Upper lobe of right lung (tissue), 1 donor: ENCODE results near the gene PAPPA2. TPM values are rescaled to one million over a fixed set of nuclear protein-coding genes. Genes with fewer than 3 reads are reported as not detected.

Source experiments
- ATAC-seq: fragments of 200-7000 bp; cut with Tn5 transposase; one replicate; pipeline ENCODE4 v1.9.1; 2020; ENCODE audit warnings: mild to moderate bottlenecking, moderate library complexity
- DNase-seq: peaks from one replicate; pipeline ENCODE4 v3.0.0-alpha.2; 2020
- H3K27ac ChIP-seq: fragments of 200-600 bp; one replicate; pipeline ENCODE4 v1.8.0; 2022
- H3K27me3 ChIP-seq: fragments of 200-600 bp; one replicate; pipeline ENCODE4 v1.8.0; 2022; ENCODE audit warnings: mild to moderate bottlenecking
- H3K36me3 ChIP-seq: fragments of 200-600 bp; one replicate; pipeline ENCODE4 v1.8.0; 2022
- H3K4me1 ChIP-seq: fragments of 200-600 bp; one replicate; pipeline ENCODE4 v1.8.0; 2022
- H3K4me3 ChIP-seq: fragments of 200-600 bp; one replicate; pipeline ENCODE4 v1.8.0; 2022; ENCODE audit warnings: mild to moderate bottlenecking
- H3K9me3 ChIP-seq: fragments of 200-600 bp; one replicate; pipeline ENCODE4 v1.8.0; 2022
- CTCF ChIP-seq: fragments of 200-600 bp; IDR thresholded peaks from one replicate; pipeline ENCODE4 v1.8.0; 2022; ENCODE audit warnings: antibody characterized with exemption
- intact Hi-C: fragments of 100-400 bp; cut with DNase I; formaldehyde crosslinking; loops from one replicate; pipeline ENCODE4 v1.11.0; 2022
- total RNA-seq: library from RNA; stranded (reverse); fragmentation: NEBNext Ultra II Directional; extraction: Animal tissue kit (Norgen Biotek cat#: 25700); gene quantifications from one replicate; pipeline ENCODE4 v1.2.1, GENCODE V29; 2021
- donor health status: DM: no; HTN: yes; CAD: no; lungs with severe emphysema.

The PAPPA2 gene
- total RNA-seq, 1 donor from 2014 or later = 0.17 TPM

DNA sequence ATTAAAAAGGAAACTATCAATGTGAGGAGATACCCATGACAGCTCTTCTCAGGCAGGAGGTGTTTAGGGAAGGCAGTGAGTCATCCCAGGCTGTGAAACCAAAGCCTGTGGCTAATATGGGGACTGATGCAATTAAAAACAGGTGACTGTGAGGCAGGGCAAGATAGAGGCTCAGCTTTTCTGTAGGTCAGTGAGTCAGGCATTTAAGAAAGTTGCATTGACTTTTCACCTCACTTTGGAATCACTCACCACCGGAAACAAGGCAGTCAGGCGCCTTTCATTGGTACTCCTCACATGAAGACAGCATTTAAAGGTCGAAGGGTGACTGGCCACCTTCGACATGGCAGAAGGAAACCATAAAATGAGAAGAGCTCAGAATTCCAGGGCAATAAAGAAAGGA, 54.5 kb downstream of the PAPPA2 start:
- no peak for ATAC-seq
- no peaks in the 10 kb centered on the region for H3K4me1 ChIP-seq
- no peak for DNase-seq
- no peak for TF ChIP-seq CTCF
- no peaks in the 10 kb centered on the region for H3K9me3 ChIP-seq
- H3K27ac ChIP-seq = no peak overlapping the region
- H3K27me3 ChIP-seq = no peaks in the 10 kb centered on the region
- no peaks in the 10 kb centered on the region for H3K36me3 ChIP-seq
- intact Hi-C loops = no loop called here
- H3K4me3 ChIP-seq = no peak overlapping the region

- intact Hi-C loops = no loop called here
- no peaks in the 10 kb centered on the region for H3K36me3 ChIP-seq
- H3K4me3 ChIP-seq = no peak overlapping the region
Measured at GRCh38 chr1:176521211-176521610, 58.2 kb downstream of the PAPPA2 start.

GRCh38 chr1:176522310-176522845, 59.4 kb downstream of the PAPPA2 start:
- no peaks in the 10 kb centered on the region for H3K4me1 ChIP-seq
- no peaks in the 10 kb centered on the region for H3K36me3 ChIP-seq
- no peak for DNase-seq
- H3K27me3 ChIP-seq = no peaks in the 10 kb centered on the region
- H3K9me3 ChIP-seq = no peaks in the 10 kb centered on the region
- H3K27ac ChIP-seq = no peak overlapping the region
- TF ChIP-seq CTCF = no peak
- no peak overlapping the region for H3K4me3 ChIP-seq
- intact Hi-C loops = no loop called here
- peak; percentile 34 for ATAC-seq

More at GRCh38 chr1:176521211-176521610, 58.2 kb downstream of the PAPPA2 start:
- no peak for DNase-seq
- no peaks in the 10 kb centered on the region for H3K9me3 ChIP-seq
- ATAC-seq = no peak
- H3K27ac ChIP-seq = no peak overlapping the region
- no peak for TF ChIP-seq CTCF
- H3K27me3 ChIP-seq = no peaks in the 10 kb centered on the region
- no peaks in the 10 kb centered on the region for H3K4me1 ChIP-seq

- Histone ChIP-seq H3K27me3 (no peaks in the 10 kb centered on the region), H3K4me3 (no peak overlapping the region), H3K27ac (no peak overlapping the region), H3K36me3 (no peaks in the 10 kb centered on the region), H3K4me1 (no peaks in the 10 kb centered on the region), H3K9me3 (no peaks in the 10 kb centered on the region)
- intact Hi-C loops = no loop called here
- DNase-seq = no peak
- no peak for ATAC-seq
- no peak for TF ChIP-seq CTCF
Measured at GRCh38 chr1:176529395-176530090, 66.6 kb downstream of the PAPPA2 start.

DNA sequence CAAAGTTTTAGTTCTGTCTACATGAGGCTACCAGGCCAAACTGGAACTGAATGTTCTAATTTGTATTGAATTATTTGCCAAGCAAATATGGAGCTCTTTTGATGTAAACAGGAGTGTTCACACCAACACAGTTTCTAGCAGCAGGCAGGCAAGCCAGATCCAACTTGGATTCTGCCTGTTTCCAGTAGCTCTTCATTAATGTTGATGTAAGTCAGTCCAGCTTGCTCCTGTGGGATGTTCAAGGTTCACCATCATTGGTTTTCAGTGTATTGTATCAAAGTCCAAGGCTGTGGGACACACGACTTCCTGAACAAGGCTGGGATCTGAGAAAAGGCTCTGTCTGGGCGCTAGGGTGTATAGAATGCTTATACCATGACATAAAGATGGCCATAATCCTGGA, 68.1 kb downstream of the PAPPA2 start:
- no peaks in the 10 kb centered on the region for H3K36me3 ChIP-seq
- no peak overlapping the region for H3K4me3 ChIP-seq
- H3K9me3 ChIP-seq = no peaks in the 10 kb centered on the region
- no peaks in the 10 kb centered on the region for H3K27me3 ChIP-seq
- no peak for ATAC-seq
- H3K4me1 ChIP-seq = no peaks in the 10 kb centered on the region
- no peak for DNase-seq
- H3K27ac ChIP-seq = no peak overlapping the region
- TF ChIP-seq CTCF = no peak
- intact Hi-C loops = no loop called here
